Astrocyte (in vitro differentiated cells and primary cell): ENCODE results near the gene SLC25A21. TPM values are rescaled to one million over a fixed set of nuclear protein-coding genes. Genes with fewer than 3 reads are reported as not detected.

Experiments used
- DNase-seq: peaks from one replicate; pipeline ENCODE4 v3.0.0-alpha.2; 2010; ENCODE audit warnings: low read depth
- FAIRE-seq: peaks from 2 replicates; lab custom pipeline; 2011; peaks lifted over from hg19 to GRCh38; lab: Jason Lieb, UNC
- H2AFZ ChIP-seq: 2 replicates; pipeline ENCODE4 v1.6.0; 2012; ENCODE audit warnings: low read depth, low read length, inconsistent platforms
- H3K27ac ChIP-seq: 2 replicates; pipeline ENCODE4 v1.5.1; 2011; ENCODE audit warnings: low read depth, low read length, inconsistent platforms
- H3K27me3 ChIP-seq: 2 replicates; pipeline ENCODE4 v1.6.0; 2011; ENCODE audit warnings: low read length, inconsistent platforms; ENCODE audit not compliant: insufficient read depth
- H3K36me3 ChIP-seq: 2 replicates; pipeline ENCODE4 v1.5.1; 2011; ENCODE audit warnings: low read length, inconsistent platforms; ENCODE audit not compliant: insufficient read depth
- H3K4me1 ChIP-seq: 2 replicates; pipeline ENCODE4 v1.5.1; 2011; ENCODE audit warnings: low read length, inconsistent platforms; ENCODE audit not compliant: insufficient read depth
- H3K4me2 ChIP-seq: 2 replicates; pipeline ENCODE4 v1.6.0; 2012; ENCODE audit warnings: low read length, inconsistent platforms
- H3K4me3 ChIP-seq: 2 replicates; pipeline ENCODE4 v1.5.1; 2011; ENCODE audit warnings: low read depth, mild to moderate bottlenecking, low read length, inconsistent platforms; ENCODE audit not compliant: insufficient read depth
- H3K79me2 ChIP-seq: 2 replicates; pipeline ENCODE4 v1.6.0; 2012; ENCODE audit warnings: mild to moderate bottlenecking, low read length, inconsistent platforms; ENCODE audit not compliant: insufficient read depth
- H3K9ac ChIP-seq: 2 replicates; pipeline ENCODE4 v1.6.0; 2012; ENCODE audit warnings: mild to moderate bottlenecking, low read length, inconsistent platforms
- H3K9me3 ChIP-seq: 2 replicates; pipeline ENCODE4 v1.5.1; 2012; ENCODE audit warnings: low read depth, mild to moderate bottlenecking, low read length, inconsistent platforms; ENCODE audit not compliant: insufficient read depth
- H4K20me1 ChIP-seq: 2 replicates; pipeline ENCODE4 v1.6.0; 2012; ENCODE audit warnings: low read length, inconsistent platforms; ENCODE audit not compliant: insufficient read depth
- H3K27ac Mint-ChIP-seq: one replicate; pipeline ENCODE4 v1.8.0; 2021; ENCODE audit warnings: mild to moderate bottlenecking, mixed read lengths; ENCODE audit not compliant: unreplicated experiment
- H3K27me3 Mint-ChIP-seq: one replicate; pipeline ENCODE4 v1.8.0; 2021; ENCODE audit warnings: low read depth, mixed read lengths; ENCODE audit not compliant: unreplicated experiment
- H3K36me3 Mint-ChIP-seq: one replicate; pipeline ENCODE4 v1.8.0; 2021; ENCODE audit warnings: low read depth, mixed read lengths; ENCODE audit not compliant: unreplicated experiment
- H3K4me1 Mint-ChIP-seq: one replicate; pipeline ENCODE4 v1.8.0; 2021; ENCODE audit warnings: low read depth, mixed read lengths; ENCODE audit not compliant: unreplicated experiment
- H3K4me3 Mint-ChIP-seq: one replicate; pipeline ENCODE4 v1.8.0; 2021; ENCODE audit warnings: mild to moderate bottlenecking, moderate library complexity, mixed read lengths; ENCODE audit not compliant: unreplicated experiment
- H3K9me3 Mint-ChIP-seq: one replicate; pipeline ENCODE4 v1.8.0; 2021; ENCODE audit warnings: mild to moderate bottlenecking, mixed read lengths; ENCODE audit not compliant: unreplicated experiment
- EZH2 ChIP-seq: IDR thresholded peaks from 2 replicates; pipeline ENCODE4 v1.6.1; 2012; ENCODE audit warnings: mild to moderate bottlenecking, low read length, inconsistent platforms; ENCODE audit not compliant: insufficient read depth
- total RNA-seq: library from RNA; stranded (reverse); gene quantifications from 2 replicates; pipeline ENCODE4 v1.2.1, GENCODE V29; 2021
- TF ChIP-seq, protein P1 (sequence below): IDR thresholded peaks from 2 replicates; pipeline ENCODE4 v1.5.1; 2011; ENCODE audit warnings: low read depth, mild to moderate bottlenecking, inconsistent platforms, low read length, moderate library complexity; ENCODE audit not compliant: insufficient read depth

Gene SLC25A21
- total RNA-seq, 1 donor from 2014 or later = 1.5 TPM

DNA sequence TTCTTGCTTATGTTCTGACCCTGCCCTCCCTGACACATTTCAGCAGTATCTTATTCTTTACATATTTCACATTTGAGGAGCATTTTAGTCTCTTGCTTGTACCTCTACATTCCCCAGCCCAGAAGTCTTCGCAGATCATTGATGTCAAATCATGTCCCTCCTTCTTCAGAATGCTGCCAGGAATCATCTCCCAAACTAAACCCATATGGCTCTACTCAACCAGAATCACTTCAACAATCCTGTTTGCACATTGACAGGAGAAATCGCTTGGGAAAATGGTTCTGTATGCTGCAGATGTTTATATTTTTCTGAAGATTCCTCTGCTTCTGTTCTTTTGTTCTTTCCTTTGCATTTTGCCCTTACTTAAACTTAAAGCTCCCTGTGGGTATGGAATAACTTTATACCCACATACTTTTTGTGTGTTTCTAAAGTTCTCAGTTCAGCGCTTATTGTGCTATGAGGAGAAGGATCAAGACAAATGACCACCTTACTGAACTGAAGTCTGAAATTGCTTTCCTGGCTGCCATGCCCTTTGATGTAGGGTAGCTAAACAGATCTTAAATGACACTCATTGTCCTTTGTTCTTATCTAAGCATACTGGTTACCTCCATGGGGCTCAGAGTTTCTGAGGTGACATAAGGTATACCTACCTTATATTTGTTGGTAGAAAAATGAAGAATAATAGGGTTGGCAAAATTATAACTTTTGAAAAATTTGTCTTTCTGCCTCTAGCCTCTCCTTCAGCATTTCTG is 134.6 kb downstream of the SLC25A21 start:
- Histone ChIP-seq H2AFZ (no peak overlapping the region), H3K79me2 (no peaks in the 10 kb centered on the region), H3K27ac (no peak overlapping the region), H3K4me3 (no peak overlapping the region), H4K20me1 (no peaks in the 10 kb centered on the region), H3K9me3 (no peaks in the 10 kb centered on the region), H3K27me3 (no peaks in the 10 kb centered on the region), H3K4me1 (peaks cover 20% of the 10 kb centered on the region), H3K9ac (no peak overlapping the region), H3K4me2 (no peak overlapping the region), H3K36me3 (no peaks in the 10 kb centered on the region)
- no peak for DNase-seq
- Mint-ChIP-seq H3K4me3 (no peak overlapping the region), H3K27ac (peak overlapping the region; percentile 9), H3K9me3 (no peaks in the 10 kb centered on the region), H3K27me3 (peaks cover 2% of the 10 kb centered on the region), H3K36me3 (no peaks in the 10 kb centered on the region), H3K4me1 (peaks cover 26% of the 10 kb centered on the region)
- FAIRE-seq = no peak
- TF ChIP-seq, protein P1, sequence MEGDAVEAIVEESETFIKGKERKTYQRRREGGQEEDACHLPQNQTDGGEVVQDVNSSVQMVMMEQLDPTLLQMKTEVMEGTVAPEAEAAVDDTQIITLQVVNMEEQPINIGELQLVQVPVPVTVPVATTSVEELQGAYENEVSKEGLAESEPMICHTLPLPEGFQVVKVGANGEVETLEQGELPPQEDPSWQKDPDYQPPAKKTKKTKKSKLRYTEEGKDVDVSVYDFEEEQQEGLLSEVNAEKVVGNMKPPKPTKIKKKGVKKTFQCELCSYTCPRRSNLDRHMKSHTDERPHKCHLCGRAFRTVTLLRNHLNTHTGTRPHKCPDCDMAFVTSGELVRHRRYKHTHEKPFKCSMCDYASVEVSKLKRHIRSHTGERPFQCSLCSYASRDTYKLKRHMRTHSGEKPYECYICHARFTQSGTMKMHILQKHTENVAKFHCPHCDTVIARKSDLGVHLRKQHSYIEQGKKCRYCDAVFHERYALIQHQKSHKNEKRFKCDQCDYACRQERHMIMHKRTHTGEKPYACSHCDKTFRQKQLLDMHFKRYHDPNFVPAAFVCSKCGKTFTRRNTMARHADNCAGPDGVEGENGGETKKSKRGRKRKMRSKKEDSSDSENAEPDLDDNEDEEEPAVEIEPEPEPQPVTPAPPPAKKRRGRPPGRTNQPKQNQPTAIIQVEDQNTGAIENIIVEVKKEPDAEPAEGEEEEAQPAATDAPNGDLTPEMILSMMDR = no peak
- no peak for TF ChIP-seq EZH2

- Histone ChIP-seq H4K20me1 (no peaks in the 10 kb centered on the region), H3K79me2 (no peaks in the 10 kb centered on the region), H2AFZ (no peak overlapping the region), H3K9me3 (no peaks in the 10 kb centered on the region), H3K9ac (no peak overlapping the region), H3K4me1 (peaks cover 20% of the 10 kb centered on the region), H3K36me3 (no peaks in the 10 kb centered on the region), H3K27ac (no peak overlapping the region), H3K4me2 (peak overlapping the region; percentile 10), H3K4me3 (no peak overlapping the region), H3K27me3 (no peaks in the 10 kb centered on the region)
- Mint-ChIP-seq H3K4me3 (no peak overlapping the region), H3K9me3 (no peaks in the 10 kb centered on the region), H3K27me3 (no peaks in the 10 kb centered on the region), H3K27ac (peak overlapping the region; percentile 6), H3K36me3 (no peaks in the 10 kb centered on the region), H3K4me1 (peaks cover 26% of the 10 kb centered on the region)
- peak; percentile 29 for FAIRE-seq
- TF ChIP-seq, protein P1 = no peak
- no peak for TF ChIP-seq EZH2
- peak; percentile 39 for DNase-seq
Observed at GRCh38 chr14:37036669-37037341, 135.6 kb downstream of the SLC25A21 start.
